PC-3 (cell line): ENCODE results near the gene LRRC3B.

Source experiments
- EZH2 ChIP-seq: fragments of 300-600 bp; sonication (generic); IDR thresholded peaks from one replicate; pipeline ENCODE4 v1.6.1; 2017; ENCODE audit warnings: antibody characterized with exemption, mild to moderate bottlenecking, low read length; ENCODE audit not compliant: unreplicated experiment
- TF ChIP-seq, protein P1 (sequence below): fragments of 300-600 bp; sonication (generic); conservative IDR thresholded peaks from 2 replicates; pipeline ENCODE4 v1.5.1; 2017; ENCODE audit warnings: antibody characterized with exemption, low read depth, mild to moderate bottlenecking, low read length

DNA sequence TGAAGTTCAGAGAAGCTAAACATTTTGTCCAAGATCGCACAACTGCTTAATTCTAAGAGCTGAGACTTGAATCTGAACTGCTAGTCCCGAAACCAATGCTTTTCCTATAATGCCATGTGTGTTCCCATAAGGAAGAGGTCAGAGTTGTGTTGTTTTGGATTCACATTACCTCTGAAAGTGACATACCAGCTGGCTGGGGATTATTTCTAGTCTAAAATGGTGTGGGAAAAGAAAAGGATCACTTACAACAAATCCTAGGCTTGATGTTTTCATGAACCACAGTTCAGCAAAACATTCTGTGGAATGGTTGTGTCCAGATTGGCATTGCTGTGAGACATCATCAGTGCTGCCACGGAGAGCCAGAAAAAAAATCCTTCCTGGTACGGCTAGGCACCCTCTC, 35.0 kb upstream of the LRRC3B start:
- TF ChIP-seq EZH2: no peak
- TF ChIP-seq, protein P1, sequence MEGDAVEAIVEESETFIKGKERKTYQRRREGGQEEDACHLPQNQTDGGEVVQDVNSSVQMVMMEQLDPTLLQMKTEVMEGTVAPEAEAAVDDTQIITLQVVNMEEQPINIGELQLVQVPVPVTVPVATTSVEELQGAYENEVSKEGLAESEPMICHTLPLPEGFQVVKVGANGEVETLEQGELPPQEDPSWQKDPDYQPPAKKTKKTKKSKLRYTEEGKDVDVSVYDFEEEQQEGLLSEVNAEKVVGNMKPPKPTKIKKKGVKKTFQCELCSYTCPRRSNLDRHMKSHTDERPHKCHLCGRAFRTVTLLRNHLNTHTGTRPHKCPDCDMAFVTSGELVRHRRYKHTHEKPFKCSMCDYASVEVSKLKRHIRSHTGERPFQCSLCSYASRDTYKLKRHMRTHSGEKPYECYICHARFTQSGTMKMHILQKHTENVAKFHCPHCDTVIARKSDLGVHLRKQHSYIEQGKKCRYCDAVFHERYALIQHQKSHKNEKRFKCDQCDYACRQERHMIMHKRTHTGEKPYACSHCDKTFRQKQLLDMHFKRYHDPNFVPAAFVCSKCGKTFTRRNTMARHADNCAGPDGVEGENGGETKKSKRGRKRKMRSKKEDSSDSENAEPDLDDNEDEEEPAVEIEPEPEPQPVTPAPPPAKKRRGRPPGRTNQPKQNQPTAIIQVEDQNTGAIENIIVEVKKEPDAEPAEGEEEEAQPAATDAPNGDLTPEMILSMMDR: no peak
